GM12878 (cell line): ENCODE data around the gene MMRN1. TPM values are rescaled to one million over a fixed set of nuclear protein-coding genes. Genes with fewer than 3 reads are reported as not detected.

ENCODE experiments used
- ATAC-seq: fragments of 200-7000 bp; cut with Tn5 transposase; 3 replicates; pipeline ENCODE4 v1.9.1; 2020; ENCODE audit warnings: mild to moderate bottlenecking, moderate library complexity
- BruUV-seq: library from RNA; stranded (reverse); fragments of 400-500 nt; replicated peaks from 2 replicates; lab custom pipeline; 2021; lab: Mats Ljungman, UMichigan
- CTCF ChIA-PET: fragments of 300-600 bp; sonication (Branson Sonifier 250); formaldehyde crosslinking; extraction: SDS; loops from one replicate; lab custom pipeline; 2021; ENCODE audit warnings: inconsistent platforms; lab: Yijun Ruan, JAX
- POLR2A ChIA-PET: fragments of 350-600 bp; formaldehyde crosslinking; extraction: SDS; loops from one replicate; lab custom pipeline; 2021; ENCODE audit warnings: inconsistent platforms; lab: Charles Lee
- RAD21 ChIA-PET: fragments of 300-600 bp; sonication (Branson Sonifier 250); formaldehyde crosslinking; loops from one replicate; lab custom pipeline; 2023; ENCODE audit warnings: antibody characterized with exemption; ENCODE audit not compliant: unreplicated experiment; lab: Charles Lee
- SMC1A ChIA-PET: fragments of 300-600 bp; sonication (Branson Sonifier 250); formaldehyde crosslinking; loops from one replicate; lab custom pipeline; 2023; ENCODE audit not compliant: unreplicated experiment, uncharacterized antibody; lab: Charles Lee
- DNase-seq: peaks from one replicate; pipeline ENCODE4 v3.0.0-alpha.2; 2011; ENCODE audit warnings: low read depth, low spot score
- FAIRE-seq: peaks from 3 replicates; lab custom pipeline; 2011; peaks lifted over from hg19 to GRCh38; lab: Jason Lieb, UNC
- H2AFZ ChIP-seq: 2 replicates; pipeline ENCODE4 v1.6.0; 2011; ENCODE audit warnings: low read depth, low read length, control low read depth; ENCODE audit not compliant: control insufficient read depth
- H3K27ac ChIP-seq: 2 replicates; pipeline ENCODE4 v1.5.1; 2011; ENCODE audit warnings: control low read depth; ENCODE audit not compliant: control insufficient read depth, insufficient read depth
- H3K27me3 ChIP-seq, 2 experiments: replicated peaks in 1 of 2; 2 replicates each; pipeline versions ENCODE4 v1.6.0 to v1.6.1; 2011; ENCODE audit warnings: low read length in 1 of 2; ENCODE audit not compliant: control insufficient read depth in 2 of 2, insufficient read depth in 2 of 2
- H3K36me3 ChIP-seq, 2 experiments: 2 replicates each; pipeline ENCODE4 v1.5.1; 2011; ENCODE audit warnings: low read length in 1 of 2; ENCODE audit not compliant: control insufficient read depth in 2 of 2, insufficient read depth in 2 of 2
- H3K4me1 ChIP-seq: 2 replicates; pipeline ENCODE4 v1.6.1; 2011; ENCODE audit warnings: mild to moderate bottlenecking, low read length, moderate library complexity, mixed read lengths; ENCODE audit not compliant: control insufficient read depth, insufficient read depth
- H3K4me2 ChIP-seq: 2 replicates; pipeline ENCODE4 v1.6.0; 2011; ENCODE audit warnings: control low read depth; ENCODE audit not compliant: control insufficient read depth, insufficient read depth
- H3K4me3 ChIP-seq: fragments of 200-600 bp; sonication (generic); 2 replicates; pipeline ENCODE4 v1.5.1; 2016
- H3K79me2 ChIP-seq: 2 replicates; pipeline ENCODE4 v1.6.0; 2011; ENCODE audit warnings: low read length; ENCODE audit not compliant: control insufficient read depth, insufficient read depth
- H3K9ac ChIP-seq: 2 replicates; pipeline ENCODE4 v1.8.0; 2011; ENCODE audit warnings: low read length, control low read depth, mixed read lengths; ENCODE audit not compliant: control insufficient read depth, insufficient read depth
- H3K9me3 ChIP-seq: replicated peaks from 3 replicates; pipeline ENCODE4 v1.5.1; 2011; ENCODE audit warnings: mild to moderate bottlenecking, low read length; ENCODE audit not compliant: control insufficient read depth, insufficient read depth
- H4K20me1 ChIP-seq: 2 replicates; pipeline ENCODE4 v1.6.0; 2011; ENCODE audit not compliant: control insufficient read depth, insufficient read depth
- EP300 ChIP-seq, 2 experiments: fragments of 150-350 bp in 1 of 2; IDR thresholded peaks; 2 replicates each; pipeline ENCODE4 v1.6.1; 2011 to 2012; ENCODE audit warnings: low read depth in 2 of 2, low read length in 2 of 2, borderline replicate concordance in 1 of 2, improper control_type of control experiment in 1 of 2, inconsistent platforms in 1 of 2; ENCODE audit not compliant: control insufficient read depth in 1 of 2
- MXI1 ChIP-seq: fragments of 150-350 bp; IDR thresholded peaks from 2 replicates; pipeline ENCODE4 v1.6.1; 2011; ENCODE audit warnings: low read depth, mild to moderate bottlenecking, inconsistent platforms, low read length, improper control_type of control experiment
- PRDM15 ChIP-seq: fragments of 450-650 bp; formaldehyde crosslinking; IDR thresholded peaks from 2 replicates; pipeline ENCODE4 v1.4.0; 2020; ENCODE audit warnings: mild to moderate bottlenecking, moderate library complexity
- SMARCA5 ChIP-seq: fragments of 450-650 bp; IDR thresholded peaks from 2 replicates; pipeline ENCODE4 v1.6.1; 2017; ENCODE audit warnings: mild to moderate bottlenecking
- STAT1 ChIP-seq: fragments of 450-650 bp; conservative IDR thresholded peaks from 2 replicates; pipeline ENCODE4 v1.6.1; 2014; ENCODE audit warnings: antibody characterized with exemption, mild to moderate bottlenecking
- ZBED1 ChIP-seq: IDR thresholded peaks from 2 replicates; pipeline ENCODE4 v1.6.1; 2016; ENCODE audit warnings: borderline replicate concordance
- WGBS: methylation state at CpG from one replicate; pipeline ENCODE4 v1.1.6; 2016; ENCODE audit warnings: low lambda C conversion rate; ENCODE audit not compliant: insufficient replicate concordance, insufficient coverage; ENCODE audit errors: missing lambda C conversion rate; 5-methylcytosine and 5-hydroxymethylcytosine counted together
- in situ Hi-C: fragments of 300-500 bp; cut with MboI; formaldehyde crosslinking; loops from 9 replicates; pipeline ENCODE4 v1.14.3; 2018; ENCODE audit warnings: mixed read lengths
- intact Hi-C: fragments of 100-400 bp; cut with micrococcal nuclease; formaldehyde crosslinking; loops from one replicate; pipeline ENCODE4 v1.14.2; 2022; ENCODE audit not compliant: unreplicated experiment
- polyA plus RNA-seq, 11 experiments: library from polyadenylated mRNA; depleted of rRNA in 4 of 11; unstranded in 6 of 11; stranded (reverse) in 5 of 11; fragments of >200 nt; fragmentation: Nextera tagmentation in 4 of 11; fragmentation: Illumina TruSeq in 1 of 11; extraction: Ambion mirVana in 4 of 11; extraction: Trizol in 1 of 11; gene quantifications; 1 replicate in 1 of 11; 2 replicates in 10 of 11; pipeline versions ENCODE4 v1.2.1 to v1.2.3, GENCODE V29; 2011 to 2016; ENCODE audit warnings: inconsistent platforms in 2 of 11, missing spikeins in 2 of 11, low read depth in 1 of 11
- total RNA-seq, 4 experiments: library from RNA; depleted of rRNA in 3 of 4; stranded (reverse); fragments of >200 nt in 3 of 4; fragmentation: Illumina TruSeq in 1 of 4; extraction: Trizol in 1 of 4; gene quantifications; 2 replicates each; pipeline versions ENCODE4 v1.2.1 to v1.2.3, GENCODE V29; 2013 to 2021

Gene MMRN1
- total and polyA plus RNA-seq, 10 of the 15 experiments (the other 5 are each of a cell fraction or from before 2014, with no cell fraction given) = 0.50 to 3.9 (median 0.78) TPM

GRCh38 chr4:89855236-89855635 lies 39.4 kb upstream of the MMRN1 start:
- no peak for TF ChIP-seq STAT1
- TF ChIP-seq, all 136 proteins: peak for 0

GRCh38 chr4:89860971-89861370 lies 33.7 kb upstream of the MMRN1 start:
- H4K20me1 ChIP-seq = no peaks in the 10 kb centered on the region
- ATAC-seq (no peak), FAIRE-seq (no peak), DNase-seq (no peak)
- H3K4me1 ChIP-seq = no peaks in the 10 kb centered on the region
- no peaks in the 10 kb centered on the region; the same call in 2 of the 3 replicates for H3K9me3 ChIP-seq
- ChIA-PET RAD21 (no interaction called here), SMC1A (no interaction called here), CTCF (no interaction called here), POLR2A (no interaction called here)
- no peak overlapping the region for H3K4me2 ChIP-seq
- BruUV-seq = no TSS peak
- H3K4me3 ChIP-seq = no peak overlapping the region
- H3K9ac ChIP-seq = no peak overlapping the region
- intact Hi-C loops = no loop called here
- H3K79me2 ChIP-seq = no peaks in the 10 kb centered on the region
- in situ Hi-C loops = no loop called here
- no peak for TF ChIP-seq ZBED1
- no peak for TF ChIP-seq MXI1
- no peak for TF ChIP-seq PRDM15 (CRISPR knock-in tag)
- TF ChIP-seq EP300 (IDR thresholded peaks at IDR 0.05; ENCODE audit: borderline replicate concordance in 1 of 2, control insufficient read depth in 1 of 2, low read depth in 2 of 2, low read length in 2 of 2) = no peak
- TF ChIP-seq SMARCA5 = no peak
- H2AFZ ChIP-seq = no peak overlapping the region
- H3K27ac ChIP-seq = no peak overlapping the region
- no peaks in the 10 kb centered on the region for H3K36me3 ChIP-seq
- 61% methylated on average over 5 of the region's 5 CpGs for WGBS
- H3K27me3 ChIP-seq = no peaks in the 10 kb centered on the region

More at GRCh38 chr4:89855236-89855635, 39.4 kb upstream of the MMRN1 start:
- in situ Hi-C loops (no loop called here), intact Hi-C loops (no loop called here)
- BruUV-seq = no TSS peak
- Histone ChIP-seq H3K4me1 (no peaks in the 10 kb centered on the region), H3K79me2 (no peaks in the 10 kb centered on the region), H4K20me1 (no peaks in the 10 kb centered on the region), H3K27me3 (no peaks in the 10 kb centered on the region), H3K36me3 (no peaks in the 10 kb centered on the region), H3K9ac (no peak overlapping the region), H3K4me2 (no peak overlapping the region), H3K9me3 (no peaks in the 10 kb centered on the region; the same call in 2 of the 3 replicates), H2AFZ (no peak overlapping the region), H3K27ac (no peak overlapping the region), H3K4me3 (no peak overlapping the region)
- ChIA-PET CTCF (interaction anchor here (0.7 kb wide), 1 partner anchor 48 kb away, joined by 3 read pairs; no protein-coding TSS in a partner anchor), SMC1A (interaction anchor here (0.9 to 1.1 kb wide), 2 partner anchors 10 to 24 kb away, joined by 3 read pairs; no protein-coding TSS in a partner anchor), RAD21 (no interaction called here), POLR2A (no interaction called here)
- FAIRE-seq (no peak), DNase-seq (no peak), ATAC-seq (no peak)
- 7% methylated on average over 3 of the region's 3 CpGs for WGBS
